ACC112 (cell line): ENCODE measurements around the gene CEND1.

Experiments used
- H2AFZ ChIP-seq: fragments of 200-600 bp; sonication (generic); one replicate; pipeline ENCODE4 v1.6.0; 2017; ENCODE audit warnings: antibody characterized with exemption, low read length; ENCODE audit not compliant: unreplicated experiment
- H3K27ac ChIP-seq: fragments of 200-600 bp; sonication (generic); 2 replicates; pipeline ENCODE4 v1.5.1; 2014; ENCODE audit warnings: low read depth, mild to moderate bottlenecking, antibody characterized with exemption, low read length, moderate library complexity
- H3K27me3 ChIP-seq: fragments of 200-600 bp; sonication (generic); 2 replicates; pipeline ENCODE4 v1.6.1; 2014; ENCODE audit warnings: mild to moderate bottlenecking, antibody characterized with exemption, low read length, moderate library complexity, mixed read lengths; ENCODE audit not compliant: insufficient read depth
- H3K36me3 ChIP-seq: fragments of 200-600 bp; sonication (generic); 2 replicates; pipeline ENCODE4 v1.6.1; 2016; ENCODE audit warnings: mild to moderate bottlenecking, antibody characterized with exemption, low read length, moderate library complexity, mixed read lengths; ENCODE audit not compliant: insufficient read depth
- H3K4me1 ChIP-seq: fragments of 200-600 bp; sonication (generic); one replicate; pipeline ENCODE4 v1.6.1; 2016; ENCODE audit warnings: low read length, mixed read lengths; ENCODE audit not compliant: insufficient read depth, unreplicated experiment, control insufficient read depth
- H3K4me3 ChIP-seq: fragments of 200-600 bp; sonication (generic); 2 replicates; pipeline ENCODE4 v1.5.1; 2014; ENCODE audit warnings: mild to moderate bottlenecking, low read depth, low read length
- H3K79me2 ChIP-seq: fragments of 200-600 bp; sonication (generic); one replicate; pipeline ENCODE4 v1.6.0; 2016; ENCODE audit warnings: low read length; ENCODE audit not compliant: control insufficient read depth, unreplicated experiment, insufficient read depth

The CEND1 gene

GRCh38 chr11:801097-801780 is 11.3 kb upstream of the CEND1 start:
- H3K27me3 ChIP-seq = no peaks in the 10 kb centered on the region
- H3K36me3 ChIP-seq = no peaks in the 10 kb centered on the region
- no peak overlapping the region for H3K4me3 ChIP-seq
- no peak overlapping the region for H3K27ac ChIP-seq
- no peak overlapping the region for H2AFZ ChIP-seq
- peaks cover 14% of the 10 kb centered on the region for H3K4me1 ChIP-seq
- H3K79me2 ChIP-seq = no peaks in the 10 kb centered on the region

- Histone ChIP-seq H2AFZ (no peak overlapping the region), H3K4me3 (no peak overlapping the region), H3K27me3 (no peaks in the 10 kb centered on the region), H3K36me3 (no peaks in the 10 kb centered on the region), H3K27ac (no peak overlapping the region), H3K79me2 (no peaks in the 10 kb centered on the region), H3K4me1 (peaks cover 14% of the 10 kb centered on the region)
These were observed 10.6 kb upstream of the CEND1 start for GRCh38 chr11:800473-800872.

- no peak overlapping the region for H2AFZ ChIP-seq
- H3K27ac ChIP-seq = no peak overlapping the region
- peaks cover 6% of the 10 kb centered on the region for H3K79me2 ChIP-seq
- H3K4me1 ChIP-seq = peaks cover 14% of the 10 kb centered on the region
- no peaks in the 10 kb centered on the region for H3K36me3 ChIP-seq
- H3K4me3 ChIP-seq = no peak overlapping the region
- no peaks in the 10 kb centered on the region for H3K27me3 ChIP-seq
These were observed 9.9 kb upstream of the CEND1 start for GRCh38 chr11:799641-800316.

GRCh38 chr11:798093-798713 is 8.3 kb upstream of the CEND1 start, which contains the start of gene SLC25A22:
SLC25A22 (minus strand) TSS chr11:798281; CDS start chr11:795006, 3,275 bp downstream.
- peak within 1 kb of the TSS; percentile 67 for H3K27ac ChIP-seq
- H3K79me2 ChIP-seq = peaks cover 6% of the 10 kb centered on the region
- peaks cover 8% of the 10 kb centered on the region for H3K4me1 ChIP-seq
- H3K4me3 ChIP-seq = peak within 1 kb of the TSS; percentile 86
- H2AFZ ChIP-seq = peak within 1 kb of the TSS; percentile 32
- no peaks in the 10 kb centered on the region for H3K36me3 ChIP-seq
- no peaks in the 10 kb centered on the region for H3K27me3 ChIP-seq

- H3K27me3 ChIP-seq = no peaks in the 10 kb centered on the region
- peak overlapping the region; percentile 67 for H3K27ac ChIP-seq
- H3K4me3 ChIP-seq = peak overlapping the region; percentile 86
- H3K4me1 ChIP-seq = peaks cover 8% of the 10 kb centered on the region
- no peaks in the 10 kb centered on the region for H3K36me3 ChIP-seq
- peaks cover 6% of the 10 kb centered on the region for H3K79me2 ChIP-seq
- peak overlapping the region; percentile 32 for H2AFZ ChIP-seq
These were observed 7.6 kb upstream of the CEND1 start for GRCh38 chr11:797296-798092.

GRCh38 chr11:796565-797295 is 6.8 kb upstream of the CEND1 start:
- Histone ChIP-seq H3K36me3 (no peaks in the 10 kb centered on the region), H3K4me1 (peaks cover 8% of the 10 kb centered on the region), H3K27me3 (no peaks in the 10 kb centered on the region), H2AFZ (no peak overlapping the region), H3K79me2 (peaks cover 6% of the 10 kb centered on the region), H3K4me3 (peak overlapping the region; percentile 86), H3K27ac (peak overlapping the region; percentile 67)

GRCh38 chr11:795634-796564 is 6.0 kb upstream of the CEND1 start:
- H3K27me3 ChIP-seq = no peaks in the 10 kb centered on the region
- H3K79me2 ChIP-seq = peaks cover 6% of the 10 kb centered on the region
- no peak overlapping the region for H2AFZ ChIP-seq
- no peaks in the 10 kb centered on the region for H3K36me3 ChIP-seq
- peak overlapping the region; percentile 86 for H3K4me3 ChIP-seq
- peak overlapping the region; percentile 67 for H3K27ac ChIP-seq
- peaks cover 8% of the 10 kb centered on the region for H3K4me1 ChIP-seq

- H3K36me3 ChIP-seq = no peaks in the 10 kb centered on the region
- peaks cover 8% of the 10 kb centered on the region for H3K4me1 ChIP-seq
- no peak overlapping the region for H3K27ac ChIP-seq
These were observed 5.1 kb upstream of the CEND1 start for GRCh38 chr11:794766-795633.

More at GRCh38 chr11:794766-795633, 5.1 kb upstream of the CEND1 start:
- Histone ChIP-seq H3K4me3 (peak overlapping the region; percentile 86), H3K79me2 (peaks cover 6% of the 10 kb centered on the region), H2AFZ (no peak overlapping the region), H3K27me3 (no peaks in the 10 kb centered on the region)
